Activated CD8-positive, alpha-beta T cell treated with anti-CD3 and anti-CD28 coated beads for 36 hours (primary cell): ENCODE results near the gene S100A16. TPM values are rescaled to one million over a fixed set of nuclear protein-coding genes. Genes with fewer than 3 reads are reported as not detected.
A peak's percentile ranks its signal among the peaks of the same experiment; 100 is the strongest.

ENCODE experiments used
- ATAC-seq: fragments of 200-7000 bp; cut with Tn5 transposase; one replicate; pipeline ENCODE4 v1.10.0; 2021; ENCODE audit warnings: mild to moderate bottlenecking, moderate library complexity
- CTCF ChIA-PET: fragments of 350-600 bp; sonication (Branson Sonifier 250); formaldehyde crosslinking; loops from one replicate; lab custom pipeline; 2021; ENCODE audit warnings: antibody characterized with exemption; lab: Charles Lee
- POLR2A ChIA-PET: fragments of 350-600 bp; sonication (Branson Sonifier 250); formaldehyde crosslinking; loops from one replicate; lab custom pipeline; 2021; ENCODE audit warnings: antibody characterized with exemption; lab: Charles Lee
- DNase-seq: peaks from one replicate; pipeline ENCODE4 v3.0.0-alpha.2; 2020
- H3K27ac Mint-ChIP-seq: one replicate; pipeline ENCODE4 v1.8.0; 2021; ENCODE audit warnings: mild to moderate bottlenecking, mixed read lengths
- H3K27me3 Mint-ChIP-seq: one replicate; pipeline ENCODE4 v1.8.0; 2021; ENCODE audit warnings: mixed read lengths
- H3K36me3 Mint-ChIP-seq: one replicate; pipeline ENCODE4 v1.8.0; 2021; ENCODE audit warnings: low read depth, mixed read lengths
- H3K4me1 Mint-ChIP-seq: one replicate; pipeline ENCODE4 v1.8.0; 2021; ENCODE audit warnings: low read depth, mixed read lengths
- H3K4me3 Mint-ChIP-seq: one replicate; pipeline ENCODE4 v1.8.0; 2021; ENCODE audit warnings: mild to moderate bottlenecking, moderate library complexity, mixed read lengths
- H3K9me3 Mint-ChIP-seq: one replicate; pipeline ENCODE4 v1.8.0; 2021; ENCODE audit warnings: mixed read lengths
- intact Hi-C: fragments of 100-400 bp; cut with micrococcal nuclease; formaldehyde crosslinking; loops from one replicate; pipeline ENCODE4 v1.10.0; 2022
- total RNA-seq, 2 experiments: library from RNA; stranded (reverse); gene quantifications; one replicate each; pipeline ENCODE4 v1.2.3, GENCODE V29; 2021
- TF ChIP-seq, protein P1 (sequence below): fragments of 200-600 bp; IDR thresholded peaks from one replicate; pipeline ENCODE4 v1.8.0; 2022; ENCODE audit warnings: antibody characterized with exemption, mild to moderate bottlenecking

Gene S100A16
- total RNA-seq, 2 experiments from 2014 or later, result not detected

DNA sequence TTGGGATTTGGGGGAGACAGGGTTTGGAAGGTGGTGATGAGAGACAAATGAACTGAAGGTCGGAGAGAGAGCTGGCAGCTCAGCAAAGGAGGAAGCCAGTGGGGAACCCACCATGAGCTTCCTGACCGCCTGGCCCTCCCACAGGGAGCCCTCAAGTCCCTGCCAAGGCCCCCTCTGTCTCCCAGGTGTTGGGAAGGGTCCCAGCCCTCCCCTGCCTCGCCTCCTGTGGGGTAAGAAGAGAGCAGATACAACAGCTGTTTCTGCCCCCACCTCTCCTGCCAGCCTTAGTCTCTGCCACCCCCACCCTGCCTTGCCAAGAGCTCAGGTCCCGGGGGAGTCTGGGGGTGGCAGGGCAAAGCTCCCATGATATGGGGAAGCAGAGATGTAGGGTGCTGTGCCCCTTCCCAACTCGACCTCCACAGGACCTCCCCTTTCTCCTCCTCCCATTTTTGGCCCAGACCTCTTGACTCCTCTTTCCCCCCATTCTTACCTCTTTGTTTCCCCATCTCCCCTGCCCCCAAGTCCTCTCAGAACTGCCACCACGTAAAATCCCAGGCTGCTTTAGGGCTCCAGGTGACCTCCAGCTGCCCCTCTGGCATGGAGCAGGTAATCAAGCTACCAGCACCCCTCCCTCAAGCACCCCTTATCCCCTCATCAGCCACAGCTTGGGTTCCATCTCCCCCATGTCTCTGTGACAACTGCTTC is 15.9 kb upstream of the S100A16 start:
- Mint-ChIP-seq H3K9me3 (peaks cover 4% of the 10 kb centered on the region), H3K27ac (no peak overlapping the region), H3K27me3 (peaks cover 9% of the 10 kb centered on the region), H3K36me3 (peaks cover 4% of the 10 kb centered on the region), H3K4me3 (no peak overlapping the region), H3K4me1 (peaks cover 25% of the 10 kb centered on the region)
- intact Hi-C loops, result no loop called here
- DNase-seq (no peak), ATAC-seq (no peak)
- TF ChIP-seq, protein P1, sequence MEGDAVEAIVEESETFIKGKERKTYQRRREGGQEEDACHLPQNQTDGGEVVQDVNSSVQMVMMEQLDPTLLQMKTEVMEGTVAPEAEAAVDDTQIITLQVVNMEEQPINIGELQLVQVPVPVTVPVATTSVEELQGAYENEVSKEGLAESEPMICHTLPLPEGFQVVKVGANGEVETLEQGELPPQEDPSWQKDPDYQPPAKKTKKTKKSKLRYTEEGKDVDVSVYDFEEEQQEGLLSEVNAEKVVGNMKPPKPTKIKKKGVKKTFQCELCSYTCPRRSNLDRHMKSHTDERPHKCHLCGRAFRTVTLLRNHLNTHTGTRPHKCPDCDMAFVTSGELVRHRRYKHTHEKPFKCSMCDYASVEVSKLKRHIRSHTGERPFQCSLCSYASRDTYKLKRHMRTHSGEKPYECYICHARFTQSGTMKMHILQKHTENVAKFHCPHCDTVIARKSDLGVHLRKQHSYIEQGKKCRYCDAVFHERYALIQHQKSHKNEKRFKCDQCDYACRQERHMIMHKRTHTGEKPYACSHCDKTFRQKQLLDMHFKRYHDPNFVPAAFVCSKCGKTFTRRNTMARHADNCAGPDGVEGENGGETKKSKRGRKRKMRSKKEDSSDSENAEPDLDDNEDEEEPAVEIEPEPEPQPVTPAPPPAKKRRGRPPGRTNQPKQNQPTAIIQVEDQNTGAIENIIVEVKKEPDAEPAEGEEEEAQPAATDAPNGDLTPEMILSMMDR, result no peak
- ChIA-PET CTCF (interaction anchor here (0.9 to 6.4 kb wide), 6 partner anchors 12 to 158 kb away, joined by 3 to 60 read pairs (median 8); partner anchors contain the start of gene S100A14), POLR2A (interaction anchor here (0.7 to 1.1 kb wide), 2 partner anchors 15 to 32 kb away, joined by 3 read pairs; no protein-coding TSS in a partner anchor)

GRCh38 chr1:153627715-153628626 is 15.0 kb upstream of the S100A16 start, which contains the start of gene S100A1:
Gene S100A1 (plus strand): TSS chr1:153628434. CDS start chr1:153630522, 2,088 bp downstream.
- DNase-seq (no peak), ATAC-seq (no peak)
- ChIA-PET POLR2A (interaction anchor here (1.1 to 1.3 kb wide), 3 partner anchors 18 to 88 kb away, joined by 3 read pairs; partner anchors contain the start of gene S100A5), CTCF (interaction anchor here (0.9 to 6.4 kb wide), 12 partner anchors 11 to 322 kb away, joined by 3 to 60 read pairs (median 6); partner anchors contain the start of gene S100A14)
- intact Hi-C loops, result no loop called here
- TF ChIP-seq, protein P1, result peak; percentile 58
- Mint-ChIP-seq H3K27me3 (peaks cover 9% of the 10 kb centered on the region), H3K9me3 (no peaks in the 10 kb centered on the region), H3K4me3 (no peak within 1 kb of the TSS), H3K36me3 (peaks cover 1% of the 10 kb centered on the region), H3K27ac (no peak within 1 kb of the TSS), H3K4me1 (peaks cover 17% of the 10 kb centered on the region)

- no peaks in the 10 kb centered on the region for H3K9me3 Mint-ChIP-seq
- no peaks in the 10 kb centered on the region for H3K36me3 Mint-ChIP-seq
- intact Hi-C loops, result no loop called here
- TF ChIP-seq, protein P1, result no peak
- POLR2A ChIA-PET, result interaction anchor here (1.2 to 1.6 kb wide), 3 partner anchors 9 to 87 kb away, joined by 3 read pairs; partner anchors contain the start of gene S100A5
- ATAC-seq (peak; percentile 63), DNase-seq (peak; percentile 44)
- H3K4me3 Mint-ChIP-seq, result no peak within 1 kb of the TSS
- H3K27ac Mint-ChIP-seq, result no peak within 1 kb of the TSS
- CTCF ChIA-PET, result interaction anchor here (1.0 to 6.4 kb wide), 12 partner anchors 10 to 323 kb away, joined by 3 to 60 read pairs (median 4); partner anchors contain the start of gene S100A14
- H3K27me3 Mint-ChIP-seq, result peaks cover 9% of the 10 kb centered on the region
- peaks cover 14% of the 10 kb centered on the region for H3K4me1 Mint-ChIP-seq
These were observed 14.2 kb upstream of the S100A16 start, which contains the start of gene S100A13 for GRCh38 chr1:153626904-153627714. Gene S100A13 (minus strand): TSS chr1:153627505. CDS start chr1:153626472, 1,033 bp downstream.

- no peak overlapping the region for H3K27ac Mint-ChIP-seq
- ChIA-PET POLR2A (interaction anchor here (1.3 to 1.6 kb wide), 2 partner anchors 8 to 19 kb away, joined by 3 read pairs; no protein-coding TSS in a partner anchor), CTCF (interaction anchor here (1.5 to 6.4 kb wide), 7 partner anchors 9 to 116 kb away, joined by 4 to 60 read pairs (median 7); partner anchors contain the start of gene S100A14)
- ATAC-seq, result no peak
- peaks cover 9% of the 10 kb centered on the region for H3K4me1 Mint-ChIP-seq
- H3K9me3 Mint-ChIP-seq, result no peaks in the 10 kb centered on the region
- no peaks in the 10 kb centered on the region for H3K36me3 Mint-ChIP-seq
- H3K4me3 Mint-ChIP-seq, result no peak overlapping the region
- DNase-seq, result no peak
- peaks cover 9% of the 10 kb centered on the region for H3K27me3 Mint-ChIP-seq
- TF ChIP-seq, protein P1, result no peak
- intact Hi-C loops, result no loop called here
These were observed 13.6 kb upstream of the S100A16 start for GRCh38 chr1:153626477-153626903.
